ENCODE data around the gene ZNF560. TPM values are rescaled to one million over a fixed set of nuclear protein-coding genes. Genes with fewer than 3 reads are reported as not detected.
A peak's percentile ranks its signal among the peaks of the same experiment; 100 is the strongest.

The ZNF560 gene
- total and polyA plus RNA-seq, 7 experiments from 2014 or later: not detected

DNA sequence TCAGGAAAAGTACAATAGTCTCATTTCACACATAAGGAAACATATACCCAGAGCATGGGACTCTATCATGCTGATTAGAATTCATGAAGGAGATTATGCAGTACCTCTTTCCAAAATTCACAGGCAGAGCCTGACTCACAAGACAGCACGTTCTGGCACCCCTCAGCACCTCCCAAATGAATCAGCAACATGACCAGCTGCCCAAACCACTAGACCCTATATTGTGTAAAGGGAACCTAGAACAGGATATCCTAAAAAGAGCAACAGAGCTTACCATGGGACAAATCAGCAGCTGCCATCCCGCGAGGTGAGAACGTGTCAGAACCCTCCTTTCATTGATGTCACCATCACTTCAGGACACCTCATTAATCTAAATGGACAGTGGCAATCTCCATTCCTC is 37.5 kb upstream of the ZNF560 start:
- POLR2A ChIA-PET: no interaction called here

DNA sequence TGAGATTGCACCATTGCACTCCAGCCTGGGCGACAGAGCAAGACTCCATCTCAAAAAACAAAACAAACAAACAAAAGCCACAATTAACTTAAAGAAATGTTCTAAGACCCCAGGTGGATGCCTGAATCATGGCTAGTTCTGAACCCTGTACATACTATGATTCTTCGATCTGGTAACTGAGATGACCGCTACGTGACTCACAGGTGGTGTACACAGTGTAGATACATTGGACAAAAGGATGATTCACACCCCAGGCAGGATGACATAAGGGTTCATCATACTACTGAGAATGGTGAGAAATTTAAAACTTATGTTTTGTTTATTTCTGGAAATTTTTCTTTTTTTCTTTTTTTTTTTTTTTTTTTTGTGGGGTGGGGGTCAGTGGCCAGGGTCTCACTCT is 33.5 kb upstream of the ZNF560 start:
- Mint-ChIP-seq H3K9me3 (peaks cover 5 to 92% (median 68%) of the 10 kb centered on the region in 11 donors), H3K36me3 (peaks cover 67 to 92% (median 87%) of the 10 kb centered on the region in 5 donors), H3K27ac (no peak overlapping the region), H3K4me3 (no peak overlapping the region), H3K27me3 (no peaks in the 10 kb centered on the region), H3K4me1 (peaks cover 0 to 13% (median 3%) of the 10 kb centered on the region in 7 donors)
- peaks cover 60 to 94% (median 66%) of the 10 kb centered on the region in 3 experiments for H3K36me3 ChIP-seq (ENCODE audit: control insufficient read depth in 2 of 3, insufficient read depth in 3 of 3, low read length in 3 of 3)
- no peaks in the 10 kb centered on the region for H3K4me1 ChIP-seq (ENCODE audit: control insufficient read depth in 2 of 2, insufficient read depth in 2 of 2, low read length in 2 of 2)
- intact Hi-C loops (cut with micrococcal nuclease): no loop called here
- no peak overlapping the region for H3K27ac ChIP-seq (ENCODE audit: low read depth, low read length)
- H3K4me3 ChIP-seq (ENCODE audit: low read length): no peak overlapping the region
- ChIA-PET CTCF (no interaction called here), POLR2A (no interaction called here)
- H3K9me3 ChIP-seq (ENCODE audit: control insufficient read depth in 2 of 3, low read length in 3 of 3): peaks cover 15 to 76% (median 41%) of the 10 kb centered on the region in 3 experiments
- ATAC-seq (no peak), DNase-seq (no peak)
- no peaks in the 10 kb centered on the region for H3K27me3 ChIP-seq (ENCODE audit: control insufficient read depth in 2 of 2, insufficient read depth in 2 of 2, low read length in 2 of 2)

More for the DNA sequence above, 37.5 kb upstream of the ZNF560 start:
- peaks cover 35 to 64% (median 39%) of the 10 kb centered on the region in 3 experiments for H3K36me3 ChIP-seq (ENCODE audit: control insufficient read depth in 2 of 3, insufficient read depth in 3 of 3, low read length in 3 of 3)
- intact Hi-C loops (cut with micrococcal nuclease): no loop called here
- H3K9me3 ChIP-seq (ENCODE audit: control insufficient read depth in 2 of 3, low read length in 3 of 3): peaks cover 0 to 44% (median 7%) of the 10 kb centered on the region in 3 experiments
- CTCF ChIA-PET: no interaction called here
- ATAC-seq: no peak
- no peaks in the 10 kb centered on the region for H3K27me3 ChIP-seq (ENCODE audit: control insufficient read depth in 2 of 2, insufficient read depth in 2 of 2, low read length in 2 of 2)
- H3K4me3 ChIP-seq (ENCODE audit: low read length): no peak overlapping the region
- H3K27ac ChIP-seq (ENCODE audit: low read depth, low read length): no peak overlapping the region
- Mint-ChIP-seq H3K36me3 (peaks cover 57 to 76% (median 64%) of the 10 kb centered on the region in 5 donors), H3K27me3 (no peaks in the 10 kb centered on the region), H3K4me3 (peak overlapping the region in 9 of 10 donors; percentile 14 to 99 (median 37)), H3K27ac (peak overlapping the region in 2 of 9 donors; percentile 20 to 81), H3K9me3 (peaks cover 14 to 83% (median 46%) of the 10 kb centered on the region in 11 donors), H3K4me1 (peaks cover 14 to 46% (median 33%) of the 10 kb centered on the region in 7 donors)
- no peak for DNase-seq
- peaks cover 0 to 7% of the 10 kb centered on the region in 2 donors for H3K4me1 ChIP-seq (ENCODE audit: control insufficient read depth in 2 of 2, insufficient read depth in 2 of 2, low read length in 2 of 2)

DNA sequence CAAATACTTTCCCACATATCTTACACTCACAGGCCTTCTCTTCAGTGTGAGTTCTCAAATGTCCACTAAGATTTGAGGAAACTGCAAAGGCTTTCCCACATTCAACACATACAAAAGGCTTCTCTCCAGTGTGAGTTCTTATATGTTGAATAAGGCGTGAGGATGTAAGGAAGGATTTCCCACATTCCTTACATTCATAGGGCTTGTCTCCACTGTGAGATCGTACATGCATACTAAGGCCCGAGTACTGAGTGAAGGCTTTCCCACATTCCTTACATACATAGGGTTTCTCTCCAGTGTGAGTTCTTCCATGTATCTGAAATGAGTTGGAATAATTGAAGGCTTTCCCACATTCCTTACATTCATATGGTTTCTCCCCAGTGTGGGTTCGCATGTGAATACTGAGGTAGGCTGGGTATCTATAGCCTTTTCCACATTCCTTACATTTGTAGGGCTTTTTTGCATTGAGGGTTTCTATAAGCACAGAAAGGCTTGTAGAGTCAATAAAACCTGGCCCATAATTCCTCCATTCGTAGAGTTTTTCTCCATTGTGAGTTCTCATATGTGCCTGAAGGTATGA is 30.4 kb upstream of the ZNF560 start:
- intact Hi-C loops (cut with micrococcal nuclease): no loop called here
- Mint-ChIP-seq H3K4me1 (no peaks in the 10 kb centered on the region), H3K27me3 (no peaks in the 10 kb centered on the region), H3K9me3 (peaks cover 15 to 98% (median 79%) of the 10 kb centered on the region in 11 donors), H3K27ac (no peak overlapping the region), H3K4me3 (no peak overlapping the region), H3K36me3 (peaks cover 51 to 81% (median 77%) of the 10 kb centered on the region in 5 donors)
- CTCF ChIA-PET: no interaction called here
- peaks cover 45 to 71% (median 52%) of the 10 kb centered on the region in 3 experiments for H3K36me3 ChIP-seq (ENCODE audit: control insufficient read depth in 2 of 3, insufficient read depth in 3 of 3, low read length in 3 of 3)
- no peak overlapping the region for H3K27ac ChIP-seq (ENCODE audit: low read depth, low read length)
- H3K9me3 ChIP-seq (ENCODE audit: control insufficient read depth in 2 of 3, low read length in 3 of 3): peaks cover 22 to 87% (median 58%) of the 10 kb centered on the region in 3 experiments
- no peaks in the 10 kb centered on the region for H3K27me3 ChIP-seq (ENCODE audit: control insufficient read depth in 2 of 2, insufficient read depth in 2 of 2, low read length in 2 of 2)
- H3K4me3 ChIP-seq (ENCODE audit: low read length): peak overlapping the region; percentile 11
- ATAC-seq: no peak
- DNase-seq: peak in 1 of 9 donors; percentile 2
- H3K4me1 ChIP-seq (ENCODE audit: control insufficient read depth in 2 of 2, insufficient read depth in 2 of 2, low read length in 2 of 2): no peaks in the 10 kb centered on the region
- POLR2A ChIA-PET: no interaction called here

- intact Hi-C loops (cut with micrococcal nuclease): no loop called here
- CTCF ChIA-PET: interaction anchor here (0.8 kb wide), 1 partner anchor 187 kb away, joined by 3 read pairs; no protein-coding TSS in a partner anchor
- Histone ChIP-seq H3K36me3 (ENCODE audit: control insufficient read depth in 2 of 3, insufficient read depth in 3 of 3, low read length in 3 of 3) (peaks cover 8 to 28% (median 10%) of the 10 kb centered on the region in 3 experiments), H3K9me3 (ENCODE audit: control insufficient read depth in 2 of 3, low read length in 3 of 3) (peaks cover 22 to 91% (median 54%) of the 10 kb centered on the region in 3 experiments), H3K4me1 (ENCODE audit: control insufficient read depth in 2 of 2, insufficient read depth in 2 of 2, low read length in 2 of 2) (no peaks in the 10 kb centered on the region), H3K4me3 (ENCODE audit: low read length) (no peak overlapping the region), H3K27ac (ENCODE audit: low read depth, low read length) (no peak overlapping the region), H3K27me3 (ENCODE audit: control insufficient read depth in 2 of 2, insufficient read depth in 2 of 2, low read length in 2 of 2) (no peaks in the 10 kb centered on the region)
- ATAC-seq (no peak), DNase-seq (no peak)
- POLR2A ChIA-PET: no interaction called here
- Mint-ChIP-seq H3K27me3 (no peaks in the 10 kb centered on the region), H3K27ac (no peak overlapping the region), H3K4me1 (peaks cover 0 to 2% (median 0%) of the 10 kb centered on the region in 7 donors), H3K36me3 (peaks cover 24 to 51% (median 46%) of the 10 kb centered on the region in 5 donors), H3K9me3 (peaks cover 22 to 98% (median 73%) of the 10 kb centered on the region in 11 donors), H3K4me3 (no peak overlapping the region)
Observed at GRCh38 chr19:9523885-9524474, 25.6 kb upstream of the ZNF560 start.

DNA sequence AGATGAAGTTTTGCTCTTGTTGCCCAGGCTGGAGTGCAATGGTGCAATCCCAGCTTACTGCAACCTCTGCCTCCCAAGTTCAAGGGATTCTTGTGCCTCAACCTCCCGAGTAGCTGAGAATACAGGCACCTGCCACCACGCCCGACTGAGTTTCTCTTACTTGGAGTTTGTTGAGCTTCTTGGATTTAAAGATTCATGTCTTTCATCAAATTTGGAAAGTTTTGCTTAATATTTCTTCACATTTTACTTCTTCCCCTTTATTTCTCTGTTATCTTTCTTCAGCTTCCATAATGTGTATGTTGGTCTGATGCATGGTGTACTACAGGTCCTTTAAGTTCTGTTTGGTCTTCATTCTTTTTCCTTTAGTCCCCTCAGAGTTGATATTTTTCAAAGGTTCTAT is 8.9 kb upstream of the ZNF560 start:
- no peak for DNase-seq
- H3K4me3 Mint-ChIP-seq: no peak overlapping the region
- no peaks in the 10 kb centered on the region for H3K36me3 ChIP-seq (ENCODE audit: control insufficient read depth in 2 of 3, insufficient read depth in 3 of 3, low read length in 3 of 3)
- H3K4me1 ChIP-seq (ENCODE audit: control insufficient read depth in 2 of 2, insufficient read depth in 2 of 2, low read length in 2 of 2): no peaks in the 10 kb centered on the region
- no peaks in the 10 kb centered on the region for H3K27me3 ChIP-seq (ENCODE audit: control insufficient read depth in 2 of 2, insufficient read depth in 2 of 2, low read length in 2 of 2)
- ATAC-seq: no peak
- peaks cover 0 to 3% (median 0%) of the 10 kb centered on the region in 7 donors for H3K4me1 Mint-ChIP-seq
- peaks cover 16 to 94% (median 52%) of the 10 kb centered on the region in 11 donors for H3K9me3 Mint-ChIP-seq
- intact Hi-C loops (cut with micrococcal nuclease): no loop called here
- no peak overlapping the region for H3K27ac Mint-ChIP-seq
- H3K36me3 Mint-ChIP-seq: peaks cover 3 to 29% (median 16%) of the 10 kb centered on the region in 5 donors
- H3K4me3 ChIP-seq (ENCODE audit: low read length): no peak overlapping the region
- no peak overlapping the region for H3K27ac ChIP-seq (ENCODE audit: low read depth, low read length)
- ChIA-PET CTCF (no interaction called here), POLR2A (interaction anchor here (0.6 kb wide), 1 partner anchor 255 kb away, joined by 3 read pairs; no protein-coding TSS in a partner anchor)
- H3K9me3 ChIP-seq (ENCODE audit: control insufficient read depth in 2 of 3, low read length in 3 of 3): peaks cover 0 to 41% (median 8%) of the 10 kb centered on the region in 3 experiments
- H3K27me3 Mint-ChIP-seq: peaks cover 0 to 5% (median 0%) of the 10 kb centered on the region in 5 donors

DNA sequence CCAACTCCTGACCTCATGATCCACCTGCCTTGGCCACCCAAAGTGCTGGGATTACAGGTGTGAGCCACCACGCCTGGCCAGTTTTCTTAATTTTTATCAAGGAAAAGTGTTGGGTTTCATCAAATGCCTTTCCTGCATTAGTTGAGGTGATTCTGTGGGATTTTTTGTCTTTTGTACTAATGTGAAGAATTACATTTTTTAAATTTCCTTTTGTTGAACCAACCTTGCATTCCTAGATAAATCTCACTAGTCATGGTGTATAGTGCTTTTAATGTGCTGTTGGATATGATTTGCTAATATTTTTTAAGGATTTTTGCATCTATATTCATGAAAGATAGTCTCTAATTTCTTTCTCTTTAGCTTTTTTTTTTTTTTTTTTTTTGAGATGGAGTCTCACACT is 2.4 kb upstream of the ZNF560 start:
- Histone ChIP-seq H3K27ac (ENCODE audit: low read depth, low read length) (no peak overlapping the region), H3K27me3 (ENCODE audit: control insufficient read depth in 2 of 2, insufficient read depth in 2 of 2, low read length in 2 of 2) (no peaks in the 10 kb centered on the region), H3K4me3 (ENCODE audit: low read length) (no peak overlapping the region), H3K9me3 (ENCODE audit: control insufficient read depth in 2 of 3, low read length in 3 of 3) (peaks cover 4 to 47% (median 4%) of the 10 kb centered on the region in 3 experiments), H3K4me1 (ENCODE audit: control insufficient read depth in 2 of 2, insufficient read depth in 2 of 2, low read length in 2 of 2) (no peaks in the 10 kb centered on the region), H3K36me3 (ENCODE audit: control insufficient read depth in 2 of 3, insufficient read depth in 3 of 3, low read length in 3 of 3) (no peaks in the 10 kb centered on the region)
- Mint-ChIP-seq H3K27me3 (peaks cover 0 to 16% (median 5%) of the 10 kb centered on the region in 5 donors), H3K4me3 (no peak overlapping the region), H3K4me1 (peaks cover 0 to 3% (median 0%) of the 10 kb centered on the region in 7 donors), H3K36me3 (peaks cover 2 to 23% (median 5%) of the 10 kb centered on the region in 5 donors), H3K9me3 (peaks cover 5 to 98% (median 64%) of the 10 kb centered on the region in 11 donors), H3K27ac (no peak overlapping the region)
- DNase-seq (no peak), ATAC-seq (no peak)
- ChIA-PET POLR2A (no interaction called here), CTCF (no interaction called here)
- intact Hi-C loops (cut with micrococcal nuclease): no loop called here

Data from naive thymus-derived CD4-positive, alpha-beta T cell (primary cell).